Stimulated activated CD4-positive, alpha-beta T cell treated with anti-CD3 and anti-CD28 coated beads, Interleukin-1b, Interleukin-23, amount 100 ng/mL, for 24 hours (primary cell): ENCODE data around the gene MAP1LC3A.
A peak's percentile ranks its signal among the peaks of the same experiment; 100 is the strongest.
"Not testable (repeated sequence)": the region's sequence is repeated elsewhere in the genome, so short reads cannot be mapped to it uniquely, and the experiment has no call there.

ENCODE experiments used
- DNase-seq, 4 experiments: peaks; one replicate each; pipeline ENCODE4 v3.0.0-alpha.2; 2020; ENCODE audit warnings: low read depth in 4 of 4, low spot score in 1 of 4

Gene MAP1LC3A

GRCh38 chr20:34558320-34559218, at the start of gene MAP1LC3A:
Gene MAP1LC3A (plus strand): TSS chr20:34558718. CDS start chr20:34558869, 151 bp downstream.
- peak; percentile 81 to 86 (median 85) for DNase-seq

- no peak for DNase-seq
Observed at GRCh38 chr20:34510575-34510974, 47.9 kb upstream of the MAP1LC3A start.

- no peak for DNase-seq
Observed at GRCh38 chr20:34511891-34512265, 46.6 kb upstream of the MAP1LC3A start.

GRCh38 chr20:34512266-34512954, 46.1 kb upstream of the MAP1LC3A start:
- DNase-seq: no peak

- DNase-seq: no peak
Observed at GRCh38 chr20:34512955-34513419, 45.5 kb upstream of the MAP1LC3A start.

- DNase-seq: not testable (repeated sequence)
Observed at GRCh38 chr20:34514034-34514433, 44.5 kb upstream of the MAP1LC3A start.

- peak in 1 of 4 experiments; percentile 24 for DNase-seq
Observed at GRCh38 chr20:34514897-34515483, 43.5 kb upstream of the MAP1LC3A start.

GRCh38 chr20:34515484-34516246, 42.9 kb upstream of the MAP1LC3A start:
- peak in 3 of 4 experiments; percentile 27 to 59 (median 44) for DNase-seq

GRCh38 chr20:34516247-34517113, 42.0 kb upstream of the MAP1LC3A start, which contains the start of gene DYNLRB1:
Gene DYNLRB1 (plus strand): TSS chr20:34516422. CDS start chr20:34516459, 37 bp downstream.
- DNase-seq: peak; percentile 92 to 97 (median 96)

- no peak for DNase-seq
Observed at GRCh38 chr20:34517114-34517505, 41.4 kb upstream of the MAP1LC3A start.

- not testable (repeated sequence) for DNase-seq
Observed at GRCh38 chr20:34518863-34519262, 39.7 kb upstream of the MAP1LC3A start.

- not testable (repeated sequence) for DNase-seq
Observed at GRCh38 chr20:34519841-34520240, 38.7 kb upstream of the MAP1LC3A start.

GRCh38 chr20:34522969-34523871, 35.3 kb upstream of the MAP1LC3A start:
- peak in 2 of 4 experiments; percentile 11 to 32 for DNase-seq

- DNase-seq: no peak
Observed at GRCh38 chr20:34524426-34524825, 34.1 kb upstream of the MAP1LC3A start.

- DNase-seq: no peak
Observed at GRCh38 chr20:34525342-34525708, 33.2 kb upstream of the MAP1LC3A start.

GRCh38 chr20:34525709-34526416, 32.7 kb upstream of the MAP1LC3A start:
- no peak for DNase-seq

GRCh38 chr20:34526466-34526865, 32.1 kb upstream of the MAP1LC3A start:
- no peak for DNase-seq

GRCh38 chr20:34527016-34527415, 31.5 kb upstream of the MAP1LC3A start:
- DNase-seq: no peak
